ENCODE measurements around the gene MAPK10.

The MAPK10 gene

DNA sequence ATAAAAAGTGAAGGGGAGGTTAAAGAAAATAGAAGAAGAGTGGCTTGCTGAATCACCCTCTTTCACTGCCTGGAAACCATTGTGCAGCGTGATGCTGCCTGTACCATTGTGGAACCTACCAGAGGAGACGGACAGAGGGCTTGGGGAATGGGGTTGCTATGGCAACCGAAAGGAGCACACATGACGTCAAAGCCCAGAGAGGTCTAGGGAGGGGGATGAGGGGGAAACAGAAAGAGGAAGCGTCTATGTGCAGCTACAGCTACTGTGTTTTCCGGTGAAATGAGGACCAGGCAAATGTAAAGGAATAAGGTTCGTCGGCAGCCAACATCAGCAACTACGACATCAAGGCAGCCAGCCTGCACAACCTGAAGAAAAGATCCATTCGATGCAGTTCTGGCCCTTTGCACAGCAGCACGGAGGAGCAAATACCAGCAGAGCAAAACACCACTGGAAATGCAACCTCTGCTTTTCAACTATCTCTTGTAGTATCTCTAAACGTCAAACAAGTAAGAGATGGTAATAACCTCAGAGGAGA, at the start of gene MAPK10:
MAPK10 (minus strand) TSS at position 110 of the 535 bp plus-strand sequence.
- DNase-seq, result peak; percentile 8 to 95 (median 82)

DNA sequence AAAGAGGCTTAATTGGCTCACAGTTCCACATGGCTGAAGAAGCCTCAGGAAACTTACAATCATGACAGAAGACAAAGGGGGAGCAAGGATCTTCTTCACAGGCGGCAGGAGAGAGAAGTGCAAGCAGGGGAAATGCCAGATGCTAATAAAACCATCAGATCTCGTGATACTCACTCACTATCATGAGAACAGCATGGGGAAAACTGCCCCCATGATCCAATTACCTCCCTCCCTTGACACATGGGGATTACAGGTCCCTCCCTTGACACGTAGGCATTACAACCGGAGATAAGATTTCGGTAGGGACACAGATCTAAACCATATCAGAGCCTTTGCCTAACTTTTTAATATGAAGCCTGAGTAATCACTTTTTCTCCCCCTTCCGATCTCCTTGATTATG, 43.7 kb upstream of the MAPK10 start:
- DNase-seq, result no peak

DNA sequence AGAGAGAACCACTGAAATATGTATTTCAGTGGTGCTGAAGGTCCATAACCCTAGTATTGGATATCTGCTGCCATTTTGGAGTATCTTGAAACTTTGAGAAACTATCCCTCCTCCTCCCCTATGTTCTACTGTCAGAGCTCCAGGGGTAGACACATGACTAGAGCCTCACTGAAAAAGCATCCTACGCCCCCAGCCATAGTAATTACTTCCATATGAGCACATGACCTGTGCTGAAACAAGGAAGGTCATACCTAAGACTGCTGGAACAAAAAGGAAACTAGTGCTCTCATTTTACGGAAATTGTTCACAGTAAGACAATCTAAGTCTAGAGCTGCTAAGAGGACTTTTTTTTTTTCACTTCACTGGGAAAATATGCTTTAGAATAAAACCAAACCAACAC, 42.0 kb upstream of the MAPK10 start:
- no peak for DNase-seq

DNA sequence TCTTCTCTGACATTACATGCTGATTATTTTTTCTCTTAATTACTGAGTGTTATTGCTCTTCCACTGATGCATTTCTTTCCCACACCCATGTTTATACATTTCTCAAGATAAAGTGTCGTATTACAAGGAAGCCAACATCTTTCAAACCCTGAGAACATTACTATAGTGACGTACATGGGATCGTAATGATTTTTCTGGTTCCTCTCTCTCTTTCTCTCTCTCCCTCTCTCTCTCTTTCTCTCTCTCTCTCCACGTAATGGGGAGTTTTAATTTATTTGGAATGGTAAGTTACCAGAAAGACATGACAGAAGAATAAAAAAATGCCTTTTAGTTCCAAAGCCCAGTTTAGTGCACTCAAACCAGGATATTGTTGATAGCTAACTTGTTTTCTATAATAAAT, 40.4 kb upstream of the MAPK10 start:
- DNase-seq, result no peak

DNA sequence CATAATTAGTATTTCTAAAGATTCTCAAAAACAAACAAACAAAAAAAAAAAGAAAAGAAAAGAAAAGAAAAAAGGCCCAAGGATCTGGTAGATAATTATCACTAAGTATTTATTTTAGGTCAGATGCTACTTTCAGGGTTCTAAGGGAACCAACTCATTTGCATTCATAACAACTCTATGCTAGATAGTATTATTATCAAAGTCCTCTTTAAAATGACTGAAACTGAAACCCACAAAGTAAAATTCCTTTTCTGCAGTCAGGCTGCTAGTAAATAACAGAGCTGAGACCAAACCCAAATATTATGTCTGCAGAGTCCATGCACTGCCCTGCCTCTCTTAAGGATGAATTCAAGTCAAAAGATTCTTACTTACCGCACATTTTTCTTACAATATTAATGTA, 38.3 kb upstream of the MAPK10 start:
- no peak for DNase-seq

DNA sequence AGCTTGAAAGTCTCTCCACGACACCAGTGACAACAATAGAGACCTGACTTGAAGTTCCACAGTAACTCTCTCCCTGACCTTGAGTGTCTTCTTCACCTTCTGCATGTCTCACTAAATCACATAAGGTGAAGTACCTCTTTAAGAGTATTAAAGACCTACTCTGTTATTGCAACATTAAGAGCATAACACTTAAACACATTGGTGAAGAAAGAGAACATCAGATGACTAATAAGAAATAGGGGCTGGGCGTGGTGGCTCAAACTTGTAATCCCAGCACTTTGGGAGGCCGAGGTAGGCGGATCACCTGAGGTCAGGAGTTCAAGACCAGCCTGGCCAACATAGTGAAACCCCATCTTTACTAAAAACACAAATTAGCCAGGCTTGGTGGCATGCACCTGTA, 33.9 kb upstream of the MAPK10 start:
- no peak for DNase-seq

DNA sequence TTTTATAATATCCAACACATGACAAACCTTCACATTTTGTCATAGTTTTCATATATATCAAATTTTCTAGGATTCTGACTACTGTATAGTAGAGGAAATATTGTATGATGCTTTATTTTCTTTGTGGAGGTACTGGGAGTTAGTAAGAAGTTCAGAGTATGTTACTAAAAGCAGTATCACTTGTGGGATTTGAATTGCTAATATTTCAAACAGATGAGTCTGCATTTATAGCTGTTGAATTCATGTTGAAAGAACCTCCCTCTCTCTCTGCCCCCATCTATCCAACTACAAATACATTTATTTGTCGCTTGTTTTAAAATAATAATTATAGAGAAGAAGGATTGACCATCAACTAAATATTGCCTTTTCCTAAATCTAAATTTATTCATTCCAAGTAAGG, 29.8 kb upstream of the MAPK10 start:
- DNase-seq, result no peak

DNA sequence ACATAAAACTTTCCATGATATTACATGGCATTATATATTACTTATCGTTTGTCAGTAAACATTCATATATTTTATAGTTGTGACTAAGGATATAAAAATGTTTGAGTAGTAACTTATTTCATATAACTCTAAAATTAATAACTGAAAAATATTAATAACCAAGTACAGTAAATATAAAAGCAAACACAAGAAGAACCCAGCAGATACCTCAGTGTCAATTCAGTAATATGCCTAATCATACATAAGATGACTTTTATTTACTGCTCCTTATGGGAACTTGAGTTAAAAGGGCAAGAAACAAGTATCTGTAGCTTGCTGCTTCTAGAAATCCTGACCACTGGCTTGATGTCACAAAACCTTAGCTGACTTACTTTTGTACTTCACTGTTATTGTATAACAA, 28.4 kb upstream of the MAPK10 start:
- DNase-seq, result no peak

DNA sequence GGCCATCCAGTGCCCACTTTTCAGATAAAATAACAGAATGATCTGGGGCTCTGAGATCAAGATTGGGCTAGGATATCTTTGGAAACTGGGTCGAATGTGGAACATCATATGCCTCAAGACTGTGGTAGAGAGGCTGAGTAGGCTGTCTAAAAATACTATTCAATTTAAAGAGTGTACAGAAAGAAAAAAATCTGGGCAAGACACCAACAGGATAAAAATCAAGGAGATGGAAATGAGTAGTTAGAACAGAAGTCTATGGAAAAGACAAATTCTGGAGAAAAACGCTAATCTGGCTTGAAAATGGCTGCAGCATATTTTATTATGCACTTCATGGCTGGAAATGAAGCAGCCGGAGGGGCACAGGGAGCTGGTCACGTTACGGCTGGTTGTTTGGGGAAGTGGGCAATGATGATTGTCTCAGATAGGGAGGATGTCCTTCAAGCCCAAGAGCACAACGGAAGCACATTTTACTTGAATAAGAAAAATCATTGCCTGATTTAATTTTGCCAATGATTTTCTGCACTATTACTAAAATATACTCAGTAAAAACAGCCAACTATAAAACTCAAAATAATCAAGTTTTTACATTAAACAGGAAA, 27.1 kb upstream of the MAPK10 start:
- peak in 2 of 51 donors; percentile 0 to 2 for DNase-seq

DNA sequence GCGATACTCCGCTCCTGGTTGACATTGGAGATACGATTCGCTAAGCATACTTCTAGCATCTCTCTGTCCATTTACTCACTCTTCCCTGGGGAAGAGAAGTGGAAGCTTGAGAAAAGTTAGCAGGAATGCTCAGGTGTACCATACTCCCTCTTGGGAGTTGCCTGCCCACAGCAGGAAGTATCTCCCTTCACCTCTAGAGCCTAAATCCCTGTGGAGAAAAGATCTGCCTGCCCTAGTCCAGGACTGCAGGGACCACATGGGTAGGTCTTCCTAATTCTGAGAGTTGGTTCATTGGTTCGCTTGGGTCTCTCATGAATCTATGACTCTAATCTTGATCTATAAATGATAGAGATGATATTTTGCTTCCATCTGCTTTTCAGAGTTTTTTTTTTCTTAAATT, 26.3 kb upstream of the MAPK10 start:
- no peak for DNase-seq

DNA sequence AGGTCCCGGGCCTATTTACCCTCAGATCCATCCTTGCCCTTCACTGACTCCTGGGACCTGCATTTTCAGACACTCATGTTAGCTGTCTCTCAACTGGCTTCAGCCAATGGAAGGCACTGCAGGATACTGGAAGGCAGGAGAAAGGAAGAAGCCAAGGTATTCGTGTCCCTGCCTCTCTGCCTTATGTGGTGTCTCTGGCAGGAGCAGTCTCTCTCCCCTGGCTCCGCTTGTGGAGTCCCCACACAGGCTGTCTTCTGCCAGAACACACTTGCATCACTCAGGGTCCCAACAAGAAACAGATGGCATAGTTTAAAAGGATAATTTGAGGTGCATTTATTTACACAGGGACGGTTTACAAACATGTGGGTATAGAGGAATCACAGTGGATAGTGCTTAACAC, 21.6 kb upstream of the MAPK10 start:
- no peak for DNase-seq

DNA sequence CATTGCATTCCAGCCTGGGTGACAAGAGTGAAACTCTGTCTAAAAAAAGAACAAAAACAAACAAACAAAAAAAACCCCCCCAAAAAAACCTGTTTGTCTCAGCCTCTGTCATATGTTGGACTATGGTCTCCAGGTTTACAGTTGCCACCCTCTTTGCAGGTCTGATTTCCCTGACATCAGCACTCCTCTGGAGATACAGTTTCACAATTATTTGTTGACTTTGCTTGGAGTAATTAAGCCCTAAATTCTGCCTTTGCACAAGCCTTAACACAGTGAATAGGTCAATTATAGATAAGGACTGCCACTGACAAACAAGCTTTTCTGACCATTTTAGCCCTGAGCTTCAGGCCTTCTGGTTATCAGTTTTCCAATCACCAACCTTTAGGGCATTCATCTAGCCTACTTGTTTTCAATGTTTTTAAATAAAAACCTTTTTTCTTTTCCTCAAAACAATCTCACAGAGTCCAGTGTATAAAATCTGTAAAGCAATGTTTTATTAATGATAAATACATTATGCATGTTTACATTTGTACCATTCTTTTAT, 20.4 kb upstream of the MAPK10 start:
- DNase-seq, result no peak

DNA sequence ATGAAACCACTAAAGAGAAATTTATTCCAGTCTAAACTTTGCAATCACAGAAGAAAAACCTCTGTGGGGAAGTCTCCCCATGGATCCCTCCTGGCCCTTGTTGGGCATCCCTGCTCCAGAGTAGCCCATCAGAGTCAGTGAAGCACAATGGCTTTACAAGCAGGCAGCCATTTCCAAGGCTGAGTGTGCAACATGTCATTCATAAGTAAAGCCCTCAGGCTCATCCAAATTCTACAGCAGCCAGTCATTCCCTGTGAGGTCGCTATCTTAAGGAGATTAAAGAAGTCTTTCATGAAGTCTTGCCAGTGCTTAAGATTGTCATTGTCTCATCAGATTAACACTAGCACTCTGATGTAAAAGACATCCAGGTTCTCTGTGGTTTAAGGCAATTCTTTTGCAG, 17.0 kb upstream of the MAPK10 start:
- no peak for DNase-seq

DNA sequence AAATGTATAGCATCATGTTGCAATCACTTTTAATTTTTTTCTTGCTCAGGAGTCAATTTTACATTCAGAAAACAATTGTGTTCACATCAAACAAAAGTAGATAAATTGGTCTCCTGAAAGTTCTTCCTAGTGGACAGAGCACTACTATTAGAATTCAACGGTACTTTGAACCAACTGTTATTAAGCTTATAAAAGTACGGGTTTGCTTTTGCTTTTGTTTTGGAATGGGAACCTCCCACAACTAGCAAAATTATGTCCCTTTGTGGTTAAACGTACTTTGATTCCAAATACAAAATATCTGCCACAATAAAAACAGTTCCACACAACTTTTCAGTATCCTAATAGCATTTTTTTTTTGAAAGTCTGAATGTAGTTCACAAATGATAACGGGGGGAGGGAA, 8.6 kb upstream of the MAPK10 start:
- DNase-seq, result no peak

DNA sequence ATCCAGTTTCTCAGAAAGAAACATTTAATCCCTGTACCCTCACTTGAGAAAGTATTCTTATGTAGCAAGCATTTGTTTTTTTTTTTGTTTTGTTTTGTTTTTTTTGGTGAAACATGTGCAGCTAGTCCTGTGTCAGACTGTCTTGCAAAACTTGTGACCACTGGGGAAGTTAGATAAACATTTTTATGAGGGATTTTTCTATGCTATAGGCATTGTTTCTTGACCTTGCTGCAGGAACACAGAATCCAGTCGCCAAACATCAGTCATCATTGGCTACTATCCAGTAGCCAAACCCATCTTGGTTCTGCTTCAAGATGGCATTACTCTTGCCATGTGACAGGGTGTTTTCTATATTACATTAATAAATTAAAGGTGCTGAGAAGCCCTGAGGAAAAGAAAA, 7.7 kb upstream of the MAPK10 start:
- DNase-seq, result no peak

DNA sequence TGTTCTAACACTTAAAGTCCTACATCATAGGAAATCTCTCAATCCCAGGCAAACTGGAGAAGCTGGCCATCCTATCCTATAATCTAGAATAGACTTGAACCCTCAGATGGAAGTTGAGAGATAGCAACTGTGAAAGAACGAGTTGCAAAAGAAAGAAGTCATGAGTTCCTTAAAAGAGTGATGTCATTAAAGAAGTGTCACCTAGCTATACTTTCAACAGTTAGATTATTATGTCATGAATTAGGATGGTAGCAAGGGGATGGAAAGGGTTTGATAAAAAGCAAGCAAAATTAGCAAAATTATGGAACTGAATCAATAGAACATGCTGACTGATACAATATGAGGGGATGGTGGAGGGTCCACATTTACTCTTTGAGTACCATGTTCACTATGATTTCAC, 7.1 kb upstream of the MAPK10 start:
- no peak for DNase-seq

DNA sequence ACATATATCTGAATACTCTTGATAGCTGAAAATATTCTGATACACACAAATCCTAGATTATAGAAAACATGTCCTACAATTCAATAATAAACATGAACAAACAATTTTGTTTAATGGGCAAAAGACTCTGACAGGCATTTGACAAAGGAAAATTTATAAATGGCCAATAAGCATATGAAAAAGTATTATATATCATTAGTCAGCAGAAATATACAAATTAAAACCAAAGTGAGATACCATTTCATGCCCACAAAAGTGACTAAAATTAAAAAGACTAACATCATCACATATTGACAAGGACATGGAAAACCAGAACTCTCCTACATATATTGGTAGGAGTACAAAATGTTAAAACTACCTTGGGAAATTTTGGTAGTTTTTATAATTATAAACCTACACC, 2.7 kb upstream of the MAPK10 start:
- no peak for DNase-seq

DNA sequence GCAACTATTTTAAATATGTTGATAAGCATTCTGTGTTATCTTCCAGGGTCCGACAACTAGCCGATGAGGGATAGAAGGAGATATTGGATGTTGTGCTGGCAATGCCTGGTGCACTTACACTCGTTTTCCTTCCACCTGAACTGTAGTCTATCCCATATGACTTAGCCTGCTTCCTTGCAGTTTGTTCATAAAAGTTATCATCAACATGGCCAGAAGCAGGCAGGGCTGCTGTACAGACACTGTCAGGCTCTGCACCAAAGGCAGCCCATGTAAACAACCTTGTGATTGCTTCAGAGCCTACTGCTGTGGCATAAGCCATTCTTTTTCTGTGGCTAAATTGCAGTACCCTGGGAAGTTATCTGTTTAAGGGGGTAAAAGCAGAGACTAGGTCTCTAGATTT, 1.6 kb downstream of the MAPK10 start:
- DNase-seq, result peak in 39 of 51 donors; percentile 0 to 72 (median 18)

DNA sequence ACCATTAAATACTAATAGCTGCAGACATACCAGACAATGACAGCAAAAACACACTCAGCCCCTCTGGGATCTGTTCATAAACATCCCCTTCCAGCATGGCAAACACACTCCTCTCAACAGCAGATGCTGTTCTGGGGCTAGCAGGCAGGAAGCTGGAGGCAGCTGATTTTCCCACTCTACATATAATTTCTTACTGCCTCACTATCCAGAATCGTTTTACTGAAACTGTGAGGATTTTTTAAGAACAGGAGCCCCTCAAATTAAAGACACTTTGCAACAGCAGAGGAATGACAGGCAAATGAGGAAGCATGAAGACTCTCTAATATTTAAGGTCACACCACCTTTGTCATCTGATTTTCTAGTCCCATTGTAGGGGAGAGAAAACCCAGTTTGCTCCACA, 2.2 kb downstream of the MAPK10 start:
- peak in 13 of 51 donors; percentile 0 to 73 (median 16) for DNase-seq

DNA sequence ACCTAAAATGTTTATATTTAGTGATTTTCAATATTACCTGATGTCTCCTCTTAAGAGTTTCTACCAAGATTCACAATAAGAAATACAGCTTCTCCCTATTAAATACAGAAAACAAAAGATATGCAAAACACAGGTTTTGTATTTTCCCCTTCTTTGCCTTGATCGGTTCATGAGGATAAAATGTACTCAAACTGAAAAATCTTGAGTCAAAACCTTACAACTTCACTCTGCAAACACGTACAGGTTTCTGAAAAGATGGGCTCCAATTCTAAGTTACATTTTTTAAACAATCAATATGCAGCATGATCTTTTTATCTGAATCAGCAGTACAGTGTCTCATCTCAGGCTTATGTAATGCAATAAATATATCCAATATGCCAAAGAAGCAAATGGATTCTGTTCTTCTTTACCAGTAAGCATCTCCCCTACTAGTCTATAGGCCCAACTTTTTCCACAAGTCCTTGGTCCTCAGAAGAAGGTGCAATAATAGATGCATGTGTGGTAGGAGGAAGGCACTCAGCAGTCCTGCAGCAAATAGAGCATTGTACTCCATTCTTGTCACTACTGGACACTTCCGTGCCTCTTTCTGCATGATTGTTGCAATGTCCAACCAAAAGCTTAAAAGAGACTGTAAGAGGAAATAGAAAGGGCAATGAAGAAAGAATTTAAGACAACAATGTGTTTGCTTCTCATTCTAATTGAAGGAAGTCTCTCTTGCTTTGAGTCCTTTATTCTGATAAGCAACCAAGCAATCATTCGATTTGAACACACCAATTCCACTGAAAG, 3.2 kb downstream of the MAPK10 start:
- DNase-seq, result peak in 4 of 51 donors; percentile 10 to 70 (median 20)

DNA sequence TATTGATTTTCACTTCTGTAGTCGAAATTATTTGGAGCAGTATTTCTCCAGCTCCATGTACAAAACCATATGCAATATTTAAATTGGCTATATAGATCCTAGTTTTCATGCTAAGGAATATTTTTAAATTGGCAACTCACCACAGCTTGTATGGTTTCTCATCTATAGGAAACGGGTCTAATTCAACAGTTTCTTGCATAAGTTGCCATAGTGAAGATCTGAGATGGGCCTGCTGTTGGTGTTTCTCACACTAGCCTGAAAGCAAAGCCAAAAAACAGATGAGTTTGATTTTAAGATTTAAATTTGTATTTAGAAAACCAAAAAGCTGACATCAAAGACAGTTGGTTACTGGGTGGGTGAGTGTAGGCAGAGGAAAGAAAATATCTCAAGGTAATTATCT, 5.5 kb downstream of the MAPK10 start:
- no peak for DNase-seq

DNA sequence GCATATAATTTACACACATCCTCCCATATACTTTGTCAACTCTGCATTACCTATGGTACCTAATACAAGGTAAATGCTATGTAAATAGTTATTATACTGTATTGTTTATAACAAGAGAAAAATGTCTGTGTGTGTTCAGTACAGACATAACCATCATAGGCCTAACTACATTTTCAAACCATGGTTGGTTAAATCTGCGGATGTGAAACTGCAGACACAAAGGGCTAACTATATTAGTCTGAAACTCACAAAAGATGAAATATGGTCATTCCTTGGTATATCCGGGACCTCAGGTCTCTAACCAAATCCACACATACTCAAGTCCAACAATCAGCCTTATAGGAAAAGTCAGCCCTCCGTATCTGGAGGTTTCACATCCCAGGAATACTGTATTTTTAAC, 13.5 kb downstream of the MAPK10 start:
- no peak for DNase-seq

DNA sequence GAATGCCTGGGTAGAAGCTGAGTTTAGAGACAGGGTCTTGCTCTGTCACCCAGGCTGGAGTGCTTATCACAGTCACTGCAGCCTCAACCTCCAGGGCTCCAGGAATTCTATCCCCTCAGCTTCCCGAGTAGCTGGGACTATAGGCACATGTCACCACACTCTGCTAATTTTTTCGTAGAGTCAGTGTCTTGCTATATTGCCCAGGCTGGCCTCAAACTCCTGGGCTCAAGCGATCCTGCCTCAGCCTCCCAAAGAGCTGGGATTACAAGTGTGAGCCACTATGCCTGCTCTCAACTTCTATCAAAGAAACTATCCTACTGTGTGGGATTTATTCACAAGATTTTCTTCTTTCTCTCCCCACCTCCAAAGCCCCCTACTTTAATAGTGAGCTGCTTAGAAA, 15.7 kb downstream of the MAPK10 start:
- no peak for DNase-seq

All from hypothalamus (tissue), 51 donors.